Gastroesophageal sphincter (tissue), 3 donors: ENCODE measurements around the gene PPP2R5C.

Source experiments
- CTCF ChIP-seq, 4 experiments: fragments of 200-600 bp in 2 of 4; fragments of 450-650 bp in 2 of 4; sonication (generic) in 1 of 4; IDR thresholded peaks; one replicate each; pipeline ENCODE4 v1.5.1; 2017 to 2019; ENCODE audit warnings: antibody characterized with exemption in 4 of 4, mild to moderate bottlenecking in 2 of 4, moderate library complexity in 2 of 4
- POLR2A ChIP-seq, 2 donors: fragments of 450-650 bp; IDR thresholded peaks; one replicate each; pipeline ENCODE4 v1.6.1; 2017; ENCODE audit warnings: antibody characterized with exemption in 2 of 2, mild to moderate bottlenecking in 2 of 2, moderate library complexity in 1 of 2
- POLR2AphosphoS5 ChIP-seq: sonication (generic); formaldehyde crosslinking; IDR thresholded peaks from one replicate; pipeline ENCODE4 v1.6.1; 2017; ENCODE audit warnings: antibody characterized with exemption

GRCh38 chr14:101828046-101828445 lies 66.5 kb downstream of the PPP2R5C start:
- TF ChIP-seq CTCF (IDR thresholded peaks at IDR 0.05) = no peak
- TF ChIP-seq POLR2A (IDR thresholded peaks at IDR 0.05) = no peak
- no peak for TF ChIP-seq POLR2AphosphoS5
